HepG2 (cell line): Measurements from ENCODE around the gene FGD3. TPM values are rescaled to one million over a fixed set of nuclear protein-coding genes. Genes with fewer than 3 reads are reported as not detected.

ENCODE experiments used
- ATAC-seq: fragments of 200-7000 bp; cut with Tn5 transposase; 3 replicates; pipeline ENCODE4 v1.9.1; 2020; ENCODE audit warnings: mild to moderate bottlenecking, moderate library complexity
- BruUV-seq: library from RNA; stranded (reverse); fragments of 400-500 nt; replicated peaks from 2 replicates; lab custom pipeline; 2021; lab: Mats Ljungman, UMichigan
- CTCF ChIA-PET: fragments of 300-600 bp; formaldehyde crosslinking; extraction: SDS; loops from one replicate; lab custom pipeline; 2021; ENCODE audit warnings: low total read pairs, inconsistent platforms, low intra/inter-chr PET ratio; lab: Yijun Ruan, JAX
- POLR2A ChIA-PET: fragments of 350-600 bp; sonication (Branson Sonifier 250); formaldehyde crosslinking; loops from one replicate; lab custom pipeline; 2020; ENCODE audit warnings: antibody characterized with exemption, inconsistent platforms; lab: Yijun Ruan, JAX
- DNase-seq: peaks from one replicate; pipeline ENCODE4 v3.0.0-alpha.2; 2015; ENCODE audit warnings: low spot score
- FAIRE-seq: peaks from 3 replicates; lab custom pipeline; 2011; peaks lifted over from hg19 to GRCh38; lab: Jason Lieb, UNC
- H2AFZ ChIP-seq: one replicate; pipeline ENCODE4 v1.6.1; 2011; ENCODE audit warnings: low read length, inconsistent platforms
- H3K27ac ChIP-seq: fragments of 300-600 bp; 3 replicates; pipeline ENCODE4 v1.8.0; 2011; ENCODE audit warnings: mixed run types, mild to moderate bottlenecking, mixed read lengths, low read length, inconsistent platforms; ENCODE audit not compliant: insufficient read depth; ENCODE audit errors: extremely low read length
- H3K27me3 ChIP-seq, 2 experiments: fragments of 200-600 bp in 1 of 2; 2 replicates in 1 of 2; 3 replicates in 1 of 2; pipeline versions ENCODE4 v1.6.0 to v1.8.0; 2011; ENCODE audit warnings: low read length in 2 of 2, mild to moderate bottlenecking in 2 of 2, moderate library complexity in 2 of 2, inconsistent platforms in 1 of 2; ENCODE audit not compliant: insufficient read depth in 2 of 2, control insufficient read depth in 1 of 2
- H3K36me3 ChIP-seq, 2 experiments: fragments of 200-600 bp in 1 of 2; replicated peaks in 1 of 2; 2 replicates in 1 of 2; 3 replicates in 1 of 2; pipeline versions ENCODE4 v1.5.1 to v1.8.0; 2011; ENCODE audit warnings: low read length in 2 of 2, inconsistent platforms in 1 of 2; ENCODE audit not compliant: insufficient read depth in 2 of 2, control insufficient read depth in 1 of 2
- H3K4me1 ChIP-seq: 2 replicates; pipeline ENCODE4 v1.5.1; 2012; ENCODE audit warnings: low read length, inconsistent platforms; ENCODE audit not compliant: insufficient read depth
- H3K4me2 ChIP-seq: 2 replicates; pipeline ENCODE4 v1.6.0; 2011; ENCODE audit warnings: low read depth, low read length, inconsistent platforms
- H3K4me3 ChIP-seq, 3 experiments: fragments of 200-600 bp in 1 of 3; sonication (generic), shearing (Covaris generic) in 1 of 3; replicated peaks in 1 of 3; 2 replicates each; pipeline ENCODE4 v1.5.1; 2011 to 2016; ENCODE audit warnings: low read length in 3 of 3, inconsistent platforms in 2 of 3, low read depth in 2 of 3, mild to moderate bottlenecking in 2 of 3, control low read depth in 1 of 3, mixed read lengths in 1 of 3; ENCODE audit not compliant: insufficient read depth in 1 of 3
- H3K79me2 ChIP-seq: one replicate; pipeline ENCODE4 v1.6.1; 2011; ENCODE audit warnings: low read length, inconsistent platforms; ENCODE audit not compliant: insufficient read depth
- H3K9ac ChIP-seq: 2 replicates; pipeline ENCODE4 v1.6.0; 2011; ENCODE audit warnings: mild to moderate bottlenecking, low read depth, low read length, inconsistent platforms; ENCODE audit not compliant: insufficient read depth
- H3K9me3 ChIP-seq: 2 replicates; pipeline ENCODE4 v1.5.1; 2012; ENCODE audit warnings: mild to moderate bottlenecking, low read length
- H4K20me1 ChIP-seq: 2 replicates; pipeline ENCODE4 v1.6.0; 2011; ENCODE audit warnings: inconsistent platforms, mild to moderate bottlenecking, low read length, moderate library complexity; ENCODE audit not compliant: insufficient read depth
- CBX2 ChIP-seq, 2 experiments: fragments of 200-600 bp in 1 of 2; sonication (generic); formaldehyde crosslinking in 1 of 2; IDR thresholded peaks; 2 replicates each; pipeline versions ENCODE4 v1.7.0 to v1.8.1; 2018 to 2022; ENCODE audit warnings: low read depth in 2 of 2, low read length in 1 of 2, mild to moderate bottlenecking in 1 of 2, missing genetic modification reagents in 1 of 2
- CCAR2 ChIP-seq: fragments of 200-400 bp; formaldehyde crosslinking; optimal IDR thresholded peaks from 2 replicates; pipeline ENCODE3; 2018; ENCODE audit warnings: low read depth, mild to moderate bottlenecking, low read length, moderate library complexity
- HNRNPK ChIP-seq: fragments of 200-400 bp; formaldehyde crosslinking; IDR thresholded peaks from 2 replicates; pipeline ENCODE4 v1.6.1; 2018; ENCODE audit warnings: low read length, low read depth, moderate library complexity, mild to moderate bottlenecking; ENCODE audit not compliant: poor library complexity, severe bottlenecking
- NCOA2 ChIP-seq: sonication (generic); formaldehyde crosslinking; IDR thresholded peaks from 2 replicates; pipeline ENCODE4 v1.8.0; 2022; ENCODE audit warnings: inconsistent platforms
- RAD51 ChIP-seq: fragments of 450-650 bp; IDR thresholded peaks from 2 replicates; pipeline ENCODE4 v1.6.1; 2016; ENCODE audit warnings: borderline replicate concordance
- ZHX2 ChIP-seq, 2 experiments: sonication (generic) in 1 of 2; formaldehyde crosslinking in 1 of 2; IDR thresholded peaks; 2 replicates each; pipeline versions ENCODE4 v1.6.1 to v1.9.0; 2014 to 2022; ENCODE audit warnings: antibody characterized with exemption in 1 of 2, borderline replicate concordance in 1 of 2, inconsistent platforms in 1 of 2, low read depth in 1 of 2, missing genetic modification reagents in 1 of 2
- ZNF10 ChIP-seq: sonication (generic); formaldehyde crosslinking; IDR thresholded peaks from 2 replicates; pipeline ENCODE4 v1.4.0; 2020; ENCODE audit warnings: mild to moderate bottlenecking, low read depth, missing genetic modification reagents, borderline replicate concordance
- ZNF143 ChIP-seq: sonication (generic); formaldehyde crosslinking; IDR thresholded peaks from 2 replicates; pipeline ENCODE4 v1.4.0; 2020; ENCODE audit warnings: missing genetic modification reagents
- ZNF605 ChIP-seq: sonication (generic); formaldehyde crosslinking; IDR thresholded peaks from 2 replicates; pipeline ENCODE4 v1.8.0; 2022; ENCODE audit warnings: mild to moderate bottlenecking, missing genetic modification reagents
- ZNF639 ChIP-seq: conservative IDR thresholded peaks from 2 replicates; pipeline ENCODE4 v1.6.1; 2018; ENCODE audit warnings: missing genetic modification reagents
- WGBS: methylation state at CpG from one replicate; pipeline ENCODE4 v1.1.6; 2017; ENCODE audit warnings: low lambda C conversion rate; 5-methylcytosine and 5-hydroxymethylcytosine counted together
- in situ Hi-C: cut with HindIII; loops from 2 replicates; pipeline ENCODE4 v1.10.0; 2017; ENCODE audit warnings: low pct_unique_long_range_greater_than_20kb; ENCODE audit not compliant: extremely low pct_ligation_motif_present
- intact Hi-C: fragments of 100-400 bp; cut with micrococcal nuclease; formaldehyde crosslinking; loops from one replicate; pipeline ENCODE4 v1.10.0; 2022; ENCODE audit not compliant: unreplicated experiment
- polyA plus RNA-seq, 8 experiments: library from polyadenylated mRNA; depleted of rRNA in 3 of 8; stranded (reverse) in 7 of 8; unstranded in 1 of 8; fragments of >200 nt; fragmentation: Illumina TruSeq in 4 of 8; extraction: Trizol in 4 of 8; gene quantifications; 2 replicates each; pipeline versions ENCODE4 v1.2.1 to v1.2.3, GENCODE V29; 2011 to 2016; ENCODE audit warnings: low read depth in 4 of 8, missing spikeins in 1 of 8, mixed read lengths in 1 of 8; ENCODE audit not compliant: insufficient read depth in 1 of 8
- total RNA-seq, 5 experiments: library from RNA; depleted of rRNA; stranded (reverse); fragments of >200 nt; fragmentation: Illumina TruSeq; extraction: Trizol; gene quantifications; 2 replicates each; pipeline ENCODE4 v1.2.3, GENCODE V29; 2016; ENCODE audit warnings: low read depth in 1 of 5
- TF ChIP-seq, protein P1 (sequence below): sonication (generic); formaldehyde crosslinking; IDR thresholded peaks from 2 replicates; pipeline ENCODE4 v1.4.0; 2020; ENCODE audit warnings: low read depth, mild to moderate bottlenecking, missing genetic modification reagents
- TF ChIP-seq, protein P2 (sequence below): sonication (generic); formaldehyde crosslinking; IDR thresholded peaks from 2 replicates; pipeline ENCODE4 v1.5.1; 2020; ENCODE audit warnings: mild to moderate bottlenecking, missing genetic modification reagents, moderate library complexity

The FGD3 gene
- total and polyA plus RNA-seq, 2 of the 13 experiments (the other 11 are each of a cell fraction or from before 2014, with no cell fraction given), result 0.53 to 1.1 TPM

GRCh38 chr9:92931606-92932005 is 15.7 kb upstream of the FGD3 start (continued):
- TF ChIP-seq CBX2 (IDR thresholded peaks at IDR 0.05; ENCODE audit: low read depth, low read length) (no peak), CBX2 (CRISPR knock-in tag; IDR thresholded peaks at IDR 0.05; ENCODE audit: low read depth) (no peak)
- TF ChIP-seq, protein P1, sequence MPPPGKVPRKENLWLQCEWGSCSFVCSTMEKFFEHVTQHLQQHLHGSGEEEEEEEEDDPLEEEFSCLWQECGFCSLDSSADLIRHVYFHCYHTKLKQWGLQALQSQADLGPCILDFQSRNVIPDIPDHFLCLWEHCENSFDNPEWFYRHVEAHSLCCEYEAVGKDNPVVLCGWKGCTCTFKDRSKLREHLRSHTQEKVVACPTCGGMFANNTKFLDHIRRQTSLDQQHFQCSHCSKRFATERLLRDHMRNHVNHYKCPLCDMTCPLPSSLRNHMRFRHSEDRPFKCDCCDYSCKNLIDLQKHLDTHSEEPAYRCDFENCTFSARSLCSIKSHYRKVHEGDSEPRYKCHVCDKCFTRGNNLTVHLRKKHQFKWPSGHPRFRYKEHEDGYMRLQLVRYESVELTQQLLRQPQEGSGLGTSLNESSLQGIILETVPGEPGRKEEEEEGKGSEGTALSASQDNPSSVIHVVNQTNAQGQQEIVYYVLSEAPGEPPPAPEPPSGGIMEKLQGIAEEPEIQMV (CRISPR knock-in tag), result no peak

GRCh38 chr9:92934321-92934720 is 13.0 kb upstream of the FGD3 start:
- Histone ChIP-seq H3K27ac (no peak overlapping the region), H2AFZ (no peak overlapping the region), H3K27me3 (0 out of 5 replicates have a peak, but pooled peaks cover 2 to 4% of the 10 kb centered on the region in 2 experiments), H3K4me3 (no peak overlapping the region), H3K9ac (no peak overlapping the region), H3K36me3 (no peaks in the 10 kb centered on the region), H3K79me2 (no peaks in the 10 kb centered on the region), H3K4me1 (no peaks in the 10 kb centered on the region), H3K4me2 (no peak overlapping the region), H4K20me1 (no peaks in the 10 kb centered on the region), H3K9me3 (no peaks in the 10 kb centered on the region)
- ATAC-seq (no peak), FAIRE-seq (no peak), DNase-seq (no peak)
- intact Hi-C loops (no loop called here), in situ Hi-C loops (no loop called here)
- ChIA-PET POLR2A (no interaction called here), CTCF (no interaction called here)
- WGBS, result 4% methylated on average over 1 of the region's 1 CpG
- BruUV-seq, result no TSS peak
- no peak for TF ChIP-seq NCOA2
- no peak for TF ChIP-seq ZHX2 (IDR thresholded peaks at IDR 0.05; ENCODE audit: low read depth)
- no peak for TF ChIP-seq ZHX2 (CRISPR knock-in tag; IDR thresholded peaks at IDR 0.05; ENCODE audit: borderline replicate concordance)
- TF ChIP-seq RAD51, result peak; percentile 32; the same call in 1 of the 2 replicates
- no peak for TF ChIP-seq ZNF10
- TF ChIP-seq ZNF639 (CRISPR knock-in tag), result no peak
- TF ChIP-seq, protein P2, sequence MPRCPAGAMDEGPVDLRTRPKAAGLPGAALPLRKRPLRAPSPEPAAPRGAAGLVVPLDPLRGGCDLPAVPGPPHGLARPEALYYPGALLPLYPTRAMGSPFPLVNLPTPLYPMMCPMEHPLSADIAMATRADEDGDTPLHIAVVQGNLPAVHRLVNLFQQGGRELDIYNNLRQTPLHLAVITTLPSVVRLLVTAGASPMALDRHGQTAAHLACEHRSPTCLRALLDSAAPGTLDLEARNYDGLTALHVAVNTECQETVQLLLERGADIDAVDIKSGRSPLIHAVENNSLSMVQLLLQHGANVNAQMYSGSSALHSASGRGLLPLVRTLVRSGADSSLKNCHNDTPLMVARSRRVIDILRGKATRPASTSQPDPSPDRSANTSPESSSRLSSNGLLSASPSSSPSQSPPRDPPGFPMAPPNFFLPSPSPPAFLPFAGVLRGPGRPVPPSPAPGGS, result no peak
- TF ChIP-seq ZNF143, result peak; percentile 58; the same call in 1 of the 2 replicates
- no peak for TF ChIP-seq ZNF605 (CRISPR knock-in tag)
- no peak for TF ChIP-seq CCAR2
- TF ChIP-seq HNRNPK, result no peak
